Kidney tubule cell (primary cell): ENCODE results near the gene FBXO2.

Experiments
- DNase-seq: peaks from one replicate; pipeline ENCODE4 v3.0.0-alpha.2; 2018; ENCODE audit warnings: low spot score

The FBXO2 gene

GRCh38 chr1:11681071-11681771 is 27.0 kb upstream of the FBXO2 start, which contains the start of gene MAD2L2:
Gene MAD2L2, minus strand, starts transcription at chr1:11681148. Its CDS starts 547 bp downstream, at chr1:11680601.
- DNase-seq, result peak; percentile 75

GRCh38 chr1:11680270-11681070 is 26.2 kb upstream of the FBXO2 start:
- no peak for DNase-seq

DNA sequence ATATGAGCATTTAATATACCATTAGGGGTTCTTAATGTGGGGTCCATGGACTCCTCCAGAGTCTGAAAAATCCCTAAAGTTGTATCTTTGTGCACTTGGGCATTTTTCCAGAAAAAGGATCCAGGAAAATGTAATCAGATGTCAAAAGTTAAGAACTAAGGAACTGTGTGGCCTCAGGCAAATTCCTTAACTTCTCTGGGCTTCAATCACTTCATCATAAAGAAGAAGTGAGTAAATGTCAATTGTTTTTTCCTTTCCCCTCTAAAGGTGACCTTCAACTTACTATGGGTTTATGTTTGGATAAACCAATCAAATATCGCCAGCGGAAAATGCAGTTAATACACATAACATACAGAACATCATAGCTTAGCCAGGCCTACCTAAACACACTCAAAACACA is 24.2 kb upstream of the FBXO2 start:
- no peak for DNase-seq

GRCh38 chr1:11676386-11677103 is 22.3 kb upstream of the FBXO2 start:
- DNase-seq, result no peak

DNA sequence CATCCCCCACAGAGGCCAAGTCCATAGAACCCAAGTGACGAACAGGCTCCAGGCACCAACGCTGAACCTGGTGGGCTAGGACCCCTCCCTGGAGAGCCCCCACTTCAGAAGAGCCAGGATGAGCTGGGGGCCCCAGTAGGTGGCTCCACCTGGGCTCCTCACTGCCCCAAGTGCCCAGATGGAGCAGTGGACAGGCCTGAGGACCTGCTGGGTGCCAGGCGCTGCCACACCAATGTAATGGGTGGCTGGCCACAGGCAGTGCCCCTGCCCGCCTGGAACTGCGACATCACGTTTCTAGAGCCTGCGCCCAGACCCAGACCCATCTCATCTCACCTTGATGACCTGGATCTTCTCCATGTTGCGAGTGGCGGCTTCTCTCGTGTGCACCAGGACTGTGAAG is 21.1 kb upstream of the FBXO2 start:
- no peak for DNase-seq

DNA sequence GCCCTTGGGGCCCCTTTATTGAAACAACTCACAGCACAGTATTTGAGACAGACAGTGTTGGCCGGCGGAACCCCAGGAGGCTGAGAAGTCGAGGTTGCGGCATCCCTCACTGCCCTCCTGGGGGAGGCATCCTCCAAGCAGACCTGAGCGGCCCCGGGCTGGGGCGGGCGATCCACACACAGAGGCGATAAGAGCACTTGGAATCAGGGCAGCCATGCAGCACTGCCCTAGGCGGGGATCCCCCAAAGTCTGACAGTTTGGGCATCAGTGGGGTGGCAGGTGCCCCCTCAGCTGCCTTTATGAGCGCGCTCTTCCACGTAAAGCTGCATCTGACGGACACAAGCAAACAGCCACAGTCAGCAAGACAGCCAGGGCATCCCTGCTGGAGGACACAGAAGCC is 20.3 kb upstream of the FBXO2 start:
- DNase-seq, result no peak

- DNase-seq, result no peak
Measured at GRCh38 chr1:11673089-11673769, 19.0 kb upstream of the FBXO2 start.

DNA sequence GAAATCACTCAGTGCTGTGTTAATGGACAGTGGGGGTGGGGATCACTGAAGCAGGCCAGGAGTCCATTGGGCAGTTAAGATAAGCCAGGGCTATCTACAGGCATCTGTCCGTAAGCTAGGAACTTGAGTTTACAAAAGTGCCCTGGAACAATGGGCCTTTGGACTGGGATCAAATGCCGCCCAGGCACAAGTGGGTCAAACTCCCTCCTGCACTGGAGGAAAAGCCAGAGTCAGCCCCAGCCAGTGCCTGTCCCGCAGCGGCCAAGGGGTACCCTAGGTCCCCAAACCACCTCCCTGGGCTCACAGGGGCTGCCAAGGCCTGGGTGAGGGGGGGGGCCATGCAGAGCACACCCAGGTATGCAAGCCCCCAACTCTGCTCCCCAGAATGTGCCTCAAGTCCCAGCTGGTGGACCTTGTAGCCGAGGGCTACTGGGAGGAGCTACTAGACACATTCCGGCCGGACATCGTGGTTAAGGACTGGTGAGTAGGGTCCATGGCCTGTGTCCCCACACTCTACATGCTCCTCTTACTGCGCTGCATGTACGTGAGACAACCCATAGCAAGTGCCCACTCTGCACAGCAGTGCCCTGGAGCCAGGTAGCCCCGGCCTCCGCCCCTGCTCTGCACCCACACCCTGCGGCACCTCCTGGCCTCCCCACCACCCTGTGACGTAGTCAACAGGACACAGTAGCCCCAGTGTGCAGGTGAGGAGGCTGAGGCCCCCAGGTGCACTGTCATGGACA is 17.5 kb upstream of the FBXO2 start:
- DNase-seq, result no peak

GRCh38 chr1:11671205-11671543 is 16.9 kb upstream of the FBXO2 start:
- DNase-seq, result no peak

- no peak for DNase-seq
Measured at GRCh38 chr1:11670747-11671146, 16.5 kb upstream of the FBXO2 start.

GRCh38 chr1:11668516-11668915 is 14.3 kb upstream of the FBXO2 start:
- DNase-seq, result no peak

GRCh38 chr1:11664336-11665065 is 10.3 kb upstream of the FBXO2 start:
- DNase-seq, result peak; percentile 33

- no peak for DNase-seq
Measured at GRCh38 chr1:11661103-11661502, 6.9 kb upstream of the FBXO2 start.

DNA sequence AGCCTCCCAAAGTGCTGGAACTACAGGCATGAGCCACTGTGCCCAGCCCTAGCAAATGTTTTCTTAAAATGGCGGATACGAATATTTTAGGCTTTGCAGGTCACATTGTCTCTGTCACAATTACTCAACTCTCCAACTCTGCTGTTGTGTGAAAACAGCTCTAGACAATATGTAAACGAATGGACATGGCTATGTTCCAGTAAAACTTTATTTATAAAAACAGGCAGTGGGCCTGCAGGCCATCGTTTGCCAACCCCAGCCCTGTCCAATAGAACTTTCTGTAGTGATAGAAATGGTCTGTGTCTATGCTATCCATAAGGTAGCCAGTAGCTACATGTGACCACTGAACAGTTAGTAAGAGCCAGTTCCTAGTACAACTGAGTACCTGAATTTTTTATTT is 5.5 kb upstream of the FBXO2 start:
- DNase-seq, result no peak

DNA sequence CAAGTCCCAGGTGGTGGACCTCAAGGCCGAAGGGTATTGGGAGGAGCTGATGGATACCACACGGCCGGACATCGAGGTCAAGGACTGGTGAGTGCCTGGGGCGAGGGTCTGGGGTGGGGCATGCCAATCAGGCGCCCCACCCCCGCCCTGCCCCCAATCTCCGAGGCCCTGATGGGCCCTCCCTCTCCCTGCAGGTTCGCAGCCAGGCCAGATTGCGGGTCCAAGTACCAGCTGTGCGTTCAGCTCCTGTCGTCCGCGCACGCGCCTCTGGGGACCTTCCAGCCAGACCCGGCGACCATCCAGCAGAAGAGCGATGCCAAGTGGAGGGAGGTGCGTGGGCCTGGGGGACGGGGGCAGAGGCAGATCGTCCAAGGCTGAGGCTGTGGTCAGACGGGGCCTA is 4.3 kb upstream of the FBXO2 start:
- DNase-seq, result no peak

GRCh38 chr1:11657654-11658053 is 3.4 kb upstream of the FBXO2 start:
- no peak for DNase-seq

GRCh38 chr1:11654939-11655808 is 945 bp upstream of the FBXO2 start:
- no peak for DNase-seq

DNA sequence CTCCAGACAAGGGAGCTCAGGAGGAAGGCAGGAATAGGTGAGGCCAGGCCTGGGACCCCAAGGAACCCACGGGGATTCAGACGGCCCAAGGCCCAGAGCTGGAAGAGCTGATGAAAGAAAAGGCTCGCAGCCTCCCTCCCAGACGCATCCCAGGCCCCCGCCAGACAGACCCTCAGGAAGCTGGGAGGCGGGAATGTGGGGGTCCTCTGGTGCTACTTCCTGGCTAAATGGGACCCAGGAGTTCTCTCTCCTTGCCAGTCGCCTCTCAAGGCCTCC is 430 bp downstream of the FBXO2 start:
- DNase-seq, result no peak

- peak; percentile 67 for DNase-seq
Measured at GRCh38 chr1:11653101-11653860, 948 bp downstream of the FBXO2 start.
